ENCODE measurements around the gene PTPN6.

DNA sequence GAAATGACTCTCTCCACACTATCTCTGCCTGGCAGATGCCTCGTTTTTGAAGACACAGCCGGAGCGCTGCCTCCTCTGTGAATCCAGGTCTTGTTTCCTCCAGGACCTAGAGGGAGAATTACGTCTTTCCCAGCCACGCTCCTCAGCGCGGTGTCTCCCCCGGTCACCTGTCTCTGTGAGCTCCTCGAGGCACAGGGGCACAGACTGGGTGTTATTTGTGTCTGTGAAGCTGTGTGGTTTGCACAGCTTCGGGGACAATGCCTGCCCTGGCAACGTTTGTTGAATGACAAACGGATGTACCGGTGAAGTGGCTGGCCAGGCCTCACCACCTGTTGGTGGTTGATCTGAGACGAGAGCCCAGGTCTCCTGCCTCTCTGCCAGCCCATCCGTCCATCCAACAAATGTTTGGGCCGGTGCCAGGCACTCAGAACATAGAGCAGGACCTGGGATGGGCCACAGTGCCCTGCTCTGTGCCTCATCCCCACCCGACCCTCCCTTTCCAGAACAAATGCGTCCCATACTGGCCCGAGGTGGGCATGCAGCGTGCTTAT is 6.1 kb downstream of the PTPN6 start:
- TF ChIP-seq, protein P1, sequence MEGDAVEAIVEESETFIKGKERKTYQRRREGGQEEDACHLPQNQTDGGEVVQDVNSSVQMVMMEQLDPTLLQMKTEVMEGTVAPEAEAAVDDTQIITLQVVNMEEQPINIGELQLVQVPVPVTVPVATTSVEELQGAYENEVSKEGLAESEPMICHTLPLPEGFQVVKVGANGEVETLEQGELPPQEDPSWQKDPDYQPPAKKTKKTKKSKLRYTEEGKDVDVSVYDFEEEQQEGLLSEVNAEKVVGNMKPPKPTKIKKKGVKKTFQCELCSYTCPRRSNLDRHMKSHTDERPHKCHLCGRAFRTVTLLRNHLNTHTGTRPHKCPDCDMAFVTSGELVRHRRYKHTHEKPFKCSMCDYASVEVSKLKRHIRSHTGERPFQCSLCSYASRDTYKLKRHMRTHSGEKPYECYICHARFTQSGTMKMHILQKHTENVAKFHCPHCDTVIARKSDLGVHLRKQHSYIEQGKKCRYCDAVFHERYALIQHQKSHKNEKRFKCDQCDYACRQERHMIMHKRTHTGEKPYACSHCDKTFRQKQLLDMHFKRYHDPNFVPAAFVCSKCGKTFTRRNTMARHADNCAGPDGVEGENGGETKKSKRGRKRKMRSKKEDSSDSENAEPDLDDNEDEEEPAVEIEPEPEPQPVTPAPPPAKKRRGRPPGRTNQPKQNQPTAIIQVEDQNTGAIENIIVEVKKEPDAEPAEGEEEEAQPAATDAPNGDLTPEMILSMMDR (conservative IDR thresholded peaks at IDR 0.05 in 1 of 2, IDR thresholded peaks at IDR 0.05 in 1 of 2; ENCODE audit: low read depth in 1 of 2, low read length in 2 of 2), result no peak
- TF ChIP-seq EZH2 (IDR thresholded peaks at IDR 0.05; ENCODE audit: low read length, missing control alignments), result no peak

Measured in fibroblast of lung (primary cell).